HEK293T (cell line): ENCODE data around the gene ERCC6.

Source experiments
- CTCF ChIA-PET: fragments of 350-600 bp; formaldehyde crosslinking; extraction: SDS; loops from one replicate; lab custom pipeline; 2021; ENCODE audit warnings: antibody characterized with exemption, inconsistent platforms; lab: Yijun Ruan, JAX
- POLR2A ChIA-PET: fragments of 350-600 bp; formaldehyde crosslinking; extraction: SDS; loops from one replicate; lab custom pipeline; 2020; ENCODE audit warnings: antibody characterized with exemption, inconsistent platforms; lab: Yijun Ruan, JAX
- DNase-seq: peaks from one replicate; pipeline ENCODE4 v3.0.0; 2012; ENCODE audit warnings: mixed read lengths; ENCODE audit errors: extremely low spot score
- ARNT ChIP-seq: fragments of 450-650 bp; IDR thresholded peaks from 2 replicates; pipeline ENCODE4 v1.6.1; 2017; ENCODE audit warnings: mild to moderate bottlenecking
- BHLHE40 ChIP-seq: fragments of 450-650 bp; IDR thresholded peaks from 2 replicates; pipeline ENCODE4 v1.6.1; 2016; ENCODE audit warnings: mild to moderate bottlenecking, moderate library complexity, borderline replicate concordance
- CTBP1 ChIP-seq: fragments of 450-650 bp; IDR thresholded peaks from 2 replicates; pipeline ENCODE4 v1.6.1; 2016; ENCODE audit warnings: borderline replicate concordance
- ELF4 ChIP-seq: fragments of 450-650 bp; IDR thresholded peaks from 2 replicates; pipeline ENCODE4 v1.6.1; 2017; ENCODE audit warnings: antibody characterized with exemption
- FOXA1 ChIP-seq: fragments of 450-650 bp; IDR thresholded peaks from 2 replicates; pipeline ENCODE4 v1.6.1; 2016; ENCODE audit warnings: mild to moderate bottlenecking
- FOXK2 ChIP-seq: fragments of 450-650 bp; IDR thresholded peaks from 2 replicates; pipeline ENCODE4 v1.6.1; 2016; ENCODE audit warnings: mild to moderate bottlenecking
- FOXM1 ChIP-seq: fragments of 450-650 bp; IDR thresholded peaks from 2 replicates; pipeline ENCODE4 v1.6.1; 2017; ENCODE audit warnings: mild to moderate bottlenecking, borderline replicate concordance
- HDGF ChIP-seq: fragments of 450-650 bp; IDR thresholded peaks from 2 replicates; pipeline ENCODE4 v1.6.1; 2017; ENCODE audit warnings: antibody characterized with exemption, borderline replicate concordance
- L3MBTL2 ChIP-seq: fragments of 450-650 bp; conservative IDR thresholded peaks from 2 replicates; pipeline ENCODE4 v1.6.1; 2016; ENCODE audit warnings: mild to moderate bottlenecking
- LEF1 ChIP-seq: fragments of 450-650 bp; IDR thresholded peaks from 2 replicates; pipeline ENCODE4 v1.6.1; 2017; ENCODE audit warnings: mild to moderate bottlenecking, borderline replicate concordance
- NFRKB ChIP-seq: fragments of 450-650 bp; IDR thresholded peaks from 2 replicates; pipeline ENCODE4 v1.6.1; 2016; ENCODE audit warnings: mild to moderate bottlenecking, moderate library complexity
- PKNOX1 ChIP-seq: fragments of 450-650 bp; IDR thresholded peaks from 2 replicates; pipeline ENCODE4 v1.6.1; 2016
- SP1 ChIP-seq: fragments of 450-650 bp; IDR thresholded peaks from 2 replicates; pipeline ENCODE4 v1.6.1; 2017
- SUZ12 ChIP-seq: fragments of 450-650 bp; IDR thresholded peaks from 2 replicates; pipeline ENCODE4 v1.6.1; 2016; ENCODE audit warnings: mild to moderate bottlenecking
- TARDBP ChIP-seq: fragments of 450-650 bp; IDR thresholded peaks from 2 replicates; pipeline ENCODE4 v1.6.1; 2016
- ZNF384 ChIP-seq: fragments of 450-650 bp; IDR thresholded peaks from 2 replicates; pipeline ENCODE4 v1.6.1; 2016

Gene ERCC6

GRCh38 chr10:49486009-49486408 lies 52.9 kb downstream of the ERCC6 start:
- TF ChIP-seq SUZ12 (no peak), L3MBTL2 (no peak), FOXK2 (no peak)
- no peak for DNase-seq
- ChIA-PET POLR2A (no interaction called here), CTCF (no interaction called here)

- ChIA-PET POLR2A (no interaction called here), CTCF (no interaction called here)
- TF ChIP-seq FOXM1: no peak
- no peak for TF ChIP-seq CTBP1
- TF ChIP-seq ARNT: no peak
- TF ChIP-seq LEF1: no peak
- no peak for TF ChIP-seq ZNF384
- TF ChIP-seq L3MBTL2: no peak
- TF ChIP-seq SUZ12: no peak
- no peak for TF ChIP-seq NFRKB
- no peak for TF ChIP-seq PKNOX1
- no peak for TF ChIP-seq ELF4
- no peak for TF ChIP-seq TARDBP
- TF ChIP-seq FOXK2: no peak
- TF ChIP-seq HDGF: no peak
- no peak for TF ChIP-seq FOXA1
- TF ChIP-seq SP1: no peak
- no peak for DNase-seq
These were observed 54.3 kb downstream of the ERCC6 start for GRCh38 chr10:49484486-49485235.

- TF ChIP-seq SUZ12 (no peak), TARDBP (no peak), L3MBTL2 (no peak), SP1 (no peak), HDGF (no peak), FOXM1 (no peak), LEF1 (no peak), NFRKB (no peak), BHLHE40 (no peak), CTBP1 (no peak)
- no peak for DNase-seq
- ChIA-PET POLR2A (no interaction called here), CTCF (no interaction called here)
These were observed 60.1 kb downstream of the ERCC6 start for GRCh38 chr10:49478819-49479218.

GRCh38 chr10:49474901-49475300 lies 64.0 kb downstream of the ERCC6 start:
- no peak for TF ChIP-seq SUZ12
- no peak for TF ChIP-seq HDGF
- no peak for TF ChIP-seq NFRKB
- TF ChIP-seq L3MBTL2: no peak
- CTCF ChIA-PET: no interaction called here
- POLR2A ChIA-PET: no interaction called here
- DNase-seq: no peak

- no peak for DNase-seq
- CTCF ChIA-PET: no interaction called here
- TF ChIP-seq PKNOX1 (no peak), ELF4 (no peak), ZNF384 (no peak), FOXM1 (no peak)
- POLR2A ChIA-PET: no interaction called here
These were observed 67.4 kb downstream of the ERCC6 start for GRCh38 chr10:49471532-49471931.

- ChIA-PET POLR2A (no interaction called here), CTCF (no interaction called here)
- no peak for TF ChIP-seq CTBP1
- TF ChIP-seq ARNT: no peak
- TF ChIP-seq HDGF: no peak
- no peak for TF ChIP-seq ELF4
- no peak for TF ChIP-seq SP1
- TF ChIP-seq FOXM1: no peak
- DNase-seq: no peak
These were observed 73.2 kb downstream of the ERCC6 start for GRCh38 chr10:49465736-49466135.
